Chondrocyte (in vitro differentiated cells): ENCODE data around the gene GTF2IRD1. TPM values are rescaled to one million over a fixed set of nuclear protein-coding genes. Genes with fewer than 3 reads are reported as not detected.
A peak's percentile ranks its signal among the peaks of the same experiment; 100 is the strongest.

Experiments used
- DNase-seq: peaks from one replicate; pipeline ENCODE4 v3.0.0; 2021; ENCODE audit warnings: mixed read lengths, low spot score
- H3K27ac Mint-ChIP-seq: one replicate; pipeline ENCODE4 v1.8.0; 2021; ENCODE audit warnings: mild to moderate bottlenecking, moderate library complexity, mixed read lengths; ENCODE audit not compliant: unreplicated experiment
- H3K27me3 Mint-ChIP-seq: 2 replicates; pipeline ENCODE4 v1.8.0; 2021; ENCODE audit warnings: low read depth, mixed read lengths
- H3K36me3 Mint-ChIP-seq: 2 replicates; pipeline ENCODE4 v1.8.0; 2021; ENCODE audit warnings: low read depth, mixed read lengths
- H3K4me1 Mint-ChIP-seq: 2 replicates; pipeline ENCODE4 v1.8.0; 2021; ENCODE audit warnings: low read depth, mild to moderate bottlenecking, mixed read lengths
- H3K4me3 Mint-ChIP-seq: one replicate; pipeline ENCODE4 v1.8.0; 2021; ENCODE audit warnings: mild to moderate bottlenecking, moderate library complexity, mixed read lengths; ENCODE audit not compliant: unreplicated experiment
- H3K9me3 Mint-ChIP-seq: 2 replicates; pipeline ENCODE4 v1.8.0; 2021; ENCODE audit warnings: low read depth, mixed read lengths
- CTCF ChIP-seq: fragments of 200-600 bp; sonication (generic); IDR thresholded peaks from 2 replicates; pipeline ENCODE4 v1.5.0; 2021; ENCODE audit warnings: antibody characterized with exemption, mild to moderate bottlenecking, moderate library complexity
- total RNA-seq: library from RNA; stranded (reverse); gene quantifications from 3 replicates; pipeline ENCODE4 v1.2.1, GENCODE V29; 2021

The GTF2IRD1 gene
- total RNA-seq, 1 donor from 2014 or later: 48.5 TPM

- H3K4me3 Mint-ChIP-seq: no peak overlapping the region
- DNase-seq: no peak
- no peaks in the 10 kb centered on the region for H3K36me3 Mint-ChIP-seq
- peak overlapping the region; percentile 49 for H3K27ac Mint-ChIP-seq
- no peaks in the 10 kb centered on the region for H3K9me3 Mint-ChIP-seq
- H3K27me3 Mint-ChIP-seq: no peaks in the 10 kb centered on the region
- peaks cover 67% of the 10 kb centered on the region for H3K4me1 Mint-ChIP-seq
- no peak for TF ChIP-seq CTCF
These were observed 21.7 kb downstream of the GTF2IRD1 start for GRCh38 chr7:74475243-74475986.

- Mint-ChIP-seq H3K9me3 (no peaks in the 10 kb centered on the region), H3K27ac (peak overlapping the region; percentile 49), H3K27me3 (no peaks in the 10 kb centered on the region), H3K4me1 (peaks cover 72% of the 10 kb centered on the region), H3K36me3 (no peaks in the 10 kb centered on the region), H3K4me3 (no peak overlapping the region)
- DNase-seq: no peak
- TF ChIP-seq CTCF: no peak
These were observed 22.3 kb downstream of the GTF2IRD1 start for GRCh38 chr7:74475987-74476350.

- no peak for DNase-seq
- Mint-ChIP-seq H3K4me1 (peaks cover 77% of the 10 kb centered on the region), H3K36me3 (no peaks in the 10 kb centered on the region), H3K4me3 (no peak overlapping the region), H3K27me3 (no peaks in the 10 kb centered on the region), H3K9me3 (no peaks in the 10 kb centered on the region), H3K27ac (peak overlapping the region; percentile 100)
- TF ChIP-seq CTCF: no peak
These were observed 22.9 kb downstream of the GTF2IRD1 start for GRCh38 chr7:74476626-74477025.

- Mint-ChIP-seq H3K4me3 (no peak overlapping the region), H3K9me3 (no peaks in the 10 kb centered on the region), H3K4me1 (peaks cover 91% of the 10 kb centered on the region), H3K27ac (peak overlapping the region; percentile 100), H3K27me3 (no peaks in the 10 kb centered on the region), H3K36me3 (no peaks in the 10 kb centered on the region)
- DNase-seq: no peak
- no peak for TF ChIP-seq CTCF
These were observed 25.0 kb downstream of the GTF2IRD1 start for GRCh38 chr7:74478671-74479065.

- no peak for DNase-seq
- Mint-ChIP-seq H3K27ac (peak overlapping the region; percentile 100), H3K4me3 (peak overlapping the region; percentile 58), H3K4me1 (peaks cover 93% of the 10 kb centered on the region), H3K27me3 (no peaks in the 10 kb centered on the region), H3K9me3 (no peaks in the 10 kb centered on the region), H3K36me3 (no peaks in the 10 kb centered on the region)
- TF ChIP-seq CTCF: no peak
These were observed 25.5 kb downstream of the GTF2IRD1 start for GRCh38 chr7:74479066-74479781.
